NCI-H748 treated with DMSO at 0.1 percent for 48 hours (cell line): ENCODE data around the gene GPC5.
"Not testable (repeated sequence)": the region's sequence is repeated elsewhere in the genome, so short reads cannot be mapped to it uniquely, and the experiment has no call there.

ENCODE experiments used
- DNase-seq: peaks from one replicate; lab custom pipeline; 2025; lab: John Stamatoyannopoulos, UW

Gene GPC5

DNA sequence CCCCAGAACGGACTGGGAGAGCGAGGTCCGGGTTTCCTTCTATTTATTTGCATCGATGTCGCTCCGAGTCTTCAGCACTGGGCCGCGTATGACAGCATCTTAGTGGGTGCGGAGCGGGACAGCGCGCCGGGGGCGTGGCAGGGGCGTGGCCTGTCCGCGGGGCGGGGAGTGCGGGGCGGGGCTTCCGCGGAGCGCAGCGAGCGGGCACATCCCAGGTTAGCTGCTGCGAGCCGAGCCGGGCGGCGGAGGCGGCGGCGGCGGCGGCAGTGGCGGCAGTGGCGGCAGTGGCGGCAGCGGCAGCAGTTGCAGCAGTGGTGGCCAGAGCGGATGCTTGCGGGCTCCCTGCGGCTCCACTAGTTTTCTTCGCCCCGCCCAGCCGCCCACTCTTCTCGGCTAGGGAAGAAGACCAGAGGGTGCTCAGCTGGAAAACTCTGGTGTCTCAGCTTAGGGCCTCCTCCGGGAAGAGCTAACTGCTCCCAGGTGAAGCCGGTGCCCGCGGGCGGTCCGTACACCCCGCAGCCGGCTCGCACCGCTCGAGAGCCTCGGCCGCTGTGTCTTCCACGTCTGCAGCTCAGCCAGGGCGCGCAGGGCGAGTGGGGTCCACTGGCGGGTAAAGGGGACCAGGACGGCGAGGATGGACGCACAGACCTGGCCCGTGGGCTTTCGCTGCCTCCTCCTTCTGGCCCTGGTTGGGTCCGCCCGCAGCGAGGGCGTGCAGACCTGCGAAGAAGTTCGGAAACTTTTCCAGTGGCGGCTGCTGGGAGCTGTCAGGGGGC, at the start of gene GPC5:
Gene GPC5, plus strand, starts transcription at position 209 of the 776 bp plus-strand sequence.
- DNase-seq: peak; percentile 40

DNA sequence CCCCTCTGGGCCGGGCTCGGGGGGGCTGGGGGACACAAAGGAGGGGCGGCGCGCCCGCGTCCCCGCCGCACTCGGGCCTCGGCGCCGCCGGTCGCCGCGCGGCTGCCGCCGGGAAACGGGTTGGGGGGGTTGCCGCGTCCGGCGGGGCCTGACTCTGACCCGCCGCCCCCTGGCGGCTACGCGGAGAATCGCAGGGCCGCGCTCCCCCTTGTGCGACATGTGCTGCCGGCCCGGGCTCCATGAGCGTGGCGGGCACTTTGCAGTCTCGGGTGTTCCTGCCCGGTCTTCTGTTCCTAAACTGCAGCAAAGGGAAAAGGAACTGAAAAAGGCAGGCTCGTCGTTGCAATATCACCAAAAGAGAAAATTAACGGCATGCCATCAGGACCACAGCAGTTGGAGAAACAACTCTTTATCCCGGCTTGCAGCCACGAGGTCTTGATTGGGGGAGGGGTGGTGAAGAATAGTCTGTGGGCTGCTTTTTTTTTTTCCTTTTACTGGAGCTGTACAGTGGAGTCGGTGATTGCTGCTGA, 49.5 kb upstream of the GPC5 start:
- DNase-seq: peak; percentile 59

DNA sequence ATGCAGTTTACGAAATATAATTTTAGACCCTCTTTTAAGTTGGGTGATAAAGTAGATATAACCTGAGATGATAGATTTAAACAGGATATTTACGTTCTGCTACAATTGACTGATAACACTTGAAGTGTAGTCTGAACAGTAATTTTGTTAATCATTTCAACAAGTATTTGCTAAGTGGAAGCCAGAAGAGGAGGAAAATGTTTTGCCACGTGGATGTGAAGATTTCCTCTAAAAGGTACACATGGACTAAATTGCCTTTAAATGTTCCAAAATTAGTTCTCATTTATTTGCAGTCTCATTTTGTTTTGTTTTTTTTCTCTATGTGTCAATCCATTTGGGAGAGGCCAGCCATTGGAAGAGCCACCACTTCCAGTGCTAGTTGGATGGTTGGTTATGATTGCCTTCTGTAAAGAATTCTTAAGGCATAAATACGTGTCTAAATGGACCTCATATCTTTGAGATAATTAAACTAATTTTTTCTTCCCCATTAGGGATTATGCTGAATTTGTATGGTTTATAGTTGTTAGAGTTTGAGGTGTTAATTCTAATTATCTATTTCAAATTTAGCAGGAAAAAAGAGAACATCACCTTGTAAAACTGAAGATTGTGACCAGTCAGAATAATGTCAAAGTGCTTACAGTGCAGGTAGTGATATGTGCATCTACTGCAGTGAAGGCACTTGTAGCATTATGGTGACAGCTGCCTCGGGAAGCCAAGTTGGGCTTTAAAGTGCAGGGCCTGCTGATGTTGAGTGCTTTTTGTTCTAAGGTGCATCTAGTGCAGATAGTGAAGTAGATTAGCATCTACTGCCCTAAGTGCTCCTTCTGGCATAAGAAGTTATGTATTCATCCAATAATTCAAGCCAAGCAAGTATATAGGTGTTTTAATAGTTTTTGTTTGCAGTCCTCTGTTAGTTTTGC, 48.2 kb upstream of the GPC5 start:
- no peak for DNase-seq

DNA sequence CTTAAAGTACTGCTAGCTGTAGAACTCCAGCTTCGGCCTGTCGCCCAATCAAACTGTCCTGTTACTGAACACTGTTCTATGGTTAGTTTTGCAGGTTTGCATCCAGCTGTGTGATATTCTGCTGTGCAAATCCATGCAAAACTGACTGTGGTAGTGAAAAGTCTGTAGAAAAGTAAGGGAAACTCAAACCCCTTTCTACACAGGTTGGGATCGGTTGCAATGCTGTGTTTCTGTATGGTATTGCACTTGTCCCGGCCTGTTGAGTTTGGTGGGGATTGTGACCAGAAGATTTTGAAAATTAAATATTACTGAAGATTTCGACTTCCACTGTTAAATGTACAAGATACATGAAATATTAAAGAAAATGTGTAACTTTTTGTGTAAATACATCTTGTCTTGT, 47.3 kb upstream of the GPC5 start:
- no peak for DNase-seq

DNA sequence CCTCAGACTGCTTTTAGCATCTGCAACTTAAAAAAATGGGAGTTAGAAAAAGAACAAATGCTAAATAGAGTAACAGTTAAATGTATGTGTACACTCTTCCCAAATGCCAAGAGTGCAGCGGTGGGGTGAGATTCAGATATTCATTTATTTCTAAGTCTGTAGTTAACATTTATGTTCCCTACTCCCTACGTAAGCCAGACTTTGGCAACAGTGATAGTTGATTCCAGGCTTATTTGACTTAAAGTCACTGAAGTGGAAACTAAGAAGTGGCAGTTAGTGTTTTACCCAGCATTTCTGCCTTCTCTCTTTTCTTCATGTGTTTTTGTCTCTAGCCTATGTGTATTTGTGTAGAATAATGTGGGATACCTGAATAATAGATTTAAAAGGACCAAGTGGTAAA, 46.4 kb upstream of the GPC5 start:
- no peak for DNase-seq

DNA sequence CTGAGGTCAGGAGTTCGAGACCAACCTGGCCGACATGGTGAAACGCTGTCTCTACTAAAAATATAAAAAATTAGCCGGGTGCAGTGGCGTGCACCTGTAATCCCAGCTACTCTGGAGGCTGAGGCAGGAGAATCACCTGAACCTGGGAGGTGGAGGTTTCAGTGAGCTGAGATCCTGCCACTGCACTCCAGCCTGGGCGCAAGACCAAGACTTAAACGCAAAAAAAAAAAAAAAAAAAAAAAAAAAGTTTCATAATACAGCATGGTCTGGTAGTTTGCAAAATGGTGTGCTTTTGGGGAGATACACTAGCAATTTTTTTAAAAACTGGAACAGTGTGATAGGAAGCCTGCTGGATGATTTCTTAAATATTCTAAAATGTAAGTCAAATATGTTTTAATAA, 45.5 kb upstream of the GPC5 start:
- DNase-seq: not testable (repeated sequence)

DNA sequence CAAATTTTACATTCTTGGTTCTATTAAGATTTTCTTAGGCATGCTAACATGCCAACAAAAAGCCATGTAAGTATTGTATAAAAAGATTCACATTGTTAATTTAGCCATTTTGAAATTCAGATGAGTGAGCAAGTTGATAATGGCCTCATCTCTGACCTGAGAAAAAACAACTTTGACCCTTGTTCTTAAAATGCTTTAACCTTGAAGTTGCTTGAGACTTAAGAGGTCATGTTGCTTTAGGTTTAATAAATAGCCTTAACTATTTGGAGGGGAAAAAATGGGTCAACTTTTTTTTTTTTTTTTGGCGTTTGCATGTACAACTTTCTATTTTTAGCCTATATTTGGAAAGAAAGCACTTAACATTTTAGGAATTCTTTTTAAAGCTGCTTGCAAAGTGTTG, 44.9 kb upstream of the GPC5 start:
- no peak for DNase-seq

DNA sequence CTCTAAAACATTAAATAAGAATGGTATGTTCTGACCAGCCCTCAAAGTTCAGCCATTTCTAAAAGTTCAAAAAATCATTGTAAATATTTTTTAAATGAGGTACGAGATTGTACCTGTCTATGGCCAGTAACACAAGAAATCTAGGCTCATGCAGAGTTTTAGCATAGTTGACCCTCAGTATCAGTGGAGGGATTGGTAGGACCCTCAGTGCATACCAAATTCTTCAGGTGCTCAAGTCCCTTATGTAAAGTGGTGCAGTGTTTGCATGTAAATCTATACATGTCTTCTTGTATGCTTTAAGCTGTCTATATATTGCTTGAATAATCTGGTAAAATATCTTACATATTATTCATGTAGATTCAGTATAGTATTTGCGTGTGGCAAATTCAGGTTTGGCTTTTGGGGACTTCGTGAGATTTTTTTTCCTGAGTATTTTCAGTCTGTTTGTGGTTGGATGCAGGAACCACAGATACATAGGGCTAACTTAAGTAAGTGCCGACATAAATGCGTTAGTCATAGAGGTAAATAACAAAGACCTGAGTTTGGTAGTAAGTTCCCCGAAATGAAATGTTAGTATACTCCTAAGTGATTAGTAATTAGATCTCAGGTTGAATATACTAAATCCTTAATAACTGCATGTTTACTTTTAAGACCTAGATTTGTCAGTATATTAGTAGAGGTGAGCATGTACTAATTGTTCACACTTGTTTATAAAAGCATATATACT, 43.2 kb upstream of the GPC5 start:
- DNase-seq: no peak

DNA sequence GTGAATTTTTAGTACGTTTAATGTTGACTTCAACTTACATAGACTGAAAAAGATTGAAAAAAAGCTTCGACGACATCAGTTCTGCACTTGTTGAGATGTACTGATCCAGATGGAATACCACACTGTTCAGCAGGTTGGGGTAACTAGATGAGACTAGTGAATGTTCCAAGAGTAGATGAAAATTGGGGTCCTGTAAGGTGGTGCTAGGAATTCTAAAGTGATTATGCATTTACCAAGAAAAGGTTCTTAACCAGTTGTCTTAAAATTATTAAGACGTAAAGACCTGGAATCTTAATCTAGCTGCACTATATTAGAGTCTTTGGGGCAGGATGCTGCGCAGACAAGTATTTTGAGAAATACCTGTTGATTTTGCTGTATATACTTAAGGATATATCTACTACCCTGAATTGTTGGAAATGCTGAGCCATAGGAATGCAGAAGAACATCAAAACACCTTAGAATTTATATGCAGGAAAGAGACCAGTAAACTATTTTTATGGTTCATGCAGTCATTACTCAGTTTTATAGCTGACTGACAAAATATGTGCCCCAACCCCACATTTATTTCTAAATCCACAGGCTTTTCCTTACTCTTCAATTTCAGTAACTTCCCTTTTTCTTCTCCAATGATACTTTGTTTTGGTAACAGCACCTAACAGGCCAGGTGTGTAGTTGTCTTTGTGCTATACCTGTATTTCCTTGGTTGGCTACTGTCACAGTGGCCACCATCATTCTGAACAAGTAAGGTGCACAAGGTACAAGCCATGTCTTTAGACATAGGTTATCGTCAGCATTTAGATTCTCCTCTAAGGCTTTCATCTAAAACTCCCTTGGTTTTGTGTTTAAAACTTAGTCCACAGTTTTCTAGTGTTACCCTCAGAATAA, 42.4 kb upstream of the GPC5 start:
- no peak for DNase-seq

DNA sequence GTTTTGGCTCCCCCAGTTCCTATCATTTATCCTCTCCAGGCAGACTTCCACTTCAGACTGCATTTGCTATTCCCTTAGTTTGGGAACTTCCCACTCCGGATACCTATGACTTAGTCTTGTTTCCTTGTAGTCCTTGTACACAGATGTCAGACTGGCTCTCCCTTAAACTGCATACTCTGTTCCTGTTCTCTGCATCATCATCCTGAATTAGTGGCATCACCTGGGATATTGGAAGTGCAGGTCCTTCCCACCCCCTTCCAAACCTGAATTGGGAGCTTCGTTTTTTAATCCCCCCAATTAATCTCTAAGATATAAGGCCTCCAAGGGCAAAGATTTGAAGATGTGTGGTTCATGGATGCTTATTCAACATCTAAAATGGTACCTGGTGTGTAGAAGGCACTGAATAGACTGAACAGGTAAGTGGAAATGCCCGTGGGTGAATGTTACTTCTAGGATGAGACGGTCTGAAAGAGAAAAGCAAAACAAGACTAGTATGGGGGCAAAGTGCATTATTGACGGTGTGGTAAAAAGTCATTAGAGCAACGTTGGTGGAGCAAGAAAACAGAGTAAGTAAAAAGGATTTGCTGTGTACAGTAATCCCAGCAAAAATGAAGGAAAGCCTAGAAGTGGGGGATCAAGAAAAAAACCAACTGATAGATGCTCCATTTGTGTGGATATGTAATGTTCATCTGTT, 41.4 kb upstream of the GPC5 start:
- DNase-seq: no peak

DNA sequence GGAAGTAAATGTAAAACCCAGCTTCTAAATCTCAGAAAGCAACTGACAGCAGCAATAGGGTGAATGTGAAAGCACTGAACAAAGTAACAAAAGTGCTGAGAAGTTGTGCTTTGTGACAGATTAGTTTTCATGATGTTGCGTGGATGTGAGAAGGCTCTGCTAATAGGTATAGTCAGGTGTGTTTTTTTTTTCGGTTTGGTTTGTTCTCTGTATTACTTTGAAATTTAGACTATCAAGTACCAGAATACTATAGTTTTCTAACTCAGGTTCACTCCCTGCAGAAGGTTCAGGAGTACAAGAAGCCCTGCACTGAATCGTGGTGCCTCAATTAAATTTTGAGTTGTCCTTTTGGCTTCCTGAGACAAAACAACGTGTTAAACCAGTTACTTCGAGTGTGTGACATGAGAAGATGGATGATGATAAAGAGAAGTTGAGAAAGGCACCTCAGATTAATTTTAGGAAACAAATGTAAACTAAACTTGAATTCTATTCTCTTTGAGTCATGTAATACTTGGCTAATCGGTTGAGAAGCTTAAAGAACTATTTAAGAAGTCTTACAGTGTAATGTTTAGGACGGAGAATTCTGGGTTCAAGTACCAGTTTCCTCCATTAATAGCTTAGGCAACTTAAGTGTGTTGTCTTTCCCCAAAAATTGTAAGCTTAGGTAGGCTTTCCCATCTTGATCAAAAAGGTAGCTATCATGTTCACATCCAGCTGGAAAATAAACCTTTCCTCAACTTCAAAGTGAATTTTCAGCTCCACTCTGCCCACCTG, 40.6 kb upstream of the GPC5 start:
- no peak for DNase-seq

DNA sequence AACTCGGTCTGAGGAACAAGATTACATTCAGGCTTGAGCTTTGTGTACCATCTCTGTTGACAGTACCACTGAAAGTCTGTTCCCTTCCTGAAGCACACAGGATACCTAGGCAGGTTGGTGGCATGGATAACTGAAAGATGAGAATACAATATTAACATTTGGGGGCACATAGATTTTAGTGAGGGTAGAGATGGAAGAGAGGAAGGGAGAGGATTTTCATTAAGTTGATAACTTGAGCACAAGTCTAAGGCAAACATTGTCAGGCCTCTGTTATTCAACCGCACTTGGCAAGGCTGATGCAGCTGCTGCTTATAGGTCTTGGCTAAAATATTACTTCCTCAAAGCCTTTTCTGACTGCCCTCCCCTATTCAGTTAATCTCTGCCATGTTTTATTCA, 40.0 kb upstream of the GPC5 start:
- no peak for DNase-seq

DNA sequence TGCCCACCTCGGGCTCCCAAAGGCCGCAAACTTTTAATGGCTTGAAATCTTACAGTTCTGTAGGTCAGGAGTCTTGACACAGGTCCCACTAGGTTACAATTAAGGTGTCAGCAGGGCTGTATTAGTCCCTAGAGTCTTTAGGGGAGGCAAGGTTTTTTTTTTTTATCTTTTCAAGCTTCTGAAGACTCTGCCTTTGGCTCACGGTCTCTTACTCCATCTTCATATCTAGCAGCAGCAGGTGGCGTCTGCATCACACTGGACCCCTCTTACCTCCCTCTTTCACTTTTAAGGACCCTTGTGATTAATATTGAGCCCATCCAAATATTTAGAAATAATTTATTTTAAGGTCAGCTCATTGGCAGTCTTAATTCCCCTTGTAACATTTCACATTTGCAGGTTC, 39.3 kb upstream of the GPC5 start:
- no peak for DNase-seq

DNA sequence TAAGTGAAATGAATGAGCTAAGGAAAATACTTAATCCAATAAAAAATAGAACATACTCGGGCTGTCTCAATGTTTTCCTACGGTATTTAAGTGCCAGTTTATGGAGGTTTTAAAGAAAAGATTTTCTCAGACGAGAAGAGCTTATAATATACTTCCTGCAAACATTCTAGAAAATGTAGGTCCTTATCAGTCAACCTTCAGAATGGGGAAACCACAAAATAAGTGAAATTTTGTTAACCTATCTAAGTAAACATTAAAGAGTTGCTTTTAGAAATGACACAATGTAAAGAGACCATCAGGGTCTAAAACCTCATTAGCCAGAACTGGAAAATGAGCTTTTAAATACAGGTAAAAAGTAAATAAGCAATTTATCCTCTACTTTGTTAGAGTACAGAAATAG, 38.8 kb upstream of the GPC5 start:
- DNase-seq: peak; percentile 23

DNA sequence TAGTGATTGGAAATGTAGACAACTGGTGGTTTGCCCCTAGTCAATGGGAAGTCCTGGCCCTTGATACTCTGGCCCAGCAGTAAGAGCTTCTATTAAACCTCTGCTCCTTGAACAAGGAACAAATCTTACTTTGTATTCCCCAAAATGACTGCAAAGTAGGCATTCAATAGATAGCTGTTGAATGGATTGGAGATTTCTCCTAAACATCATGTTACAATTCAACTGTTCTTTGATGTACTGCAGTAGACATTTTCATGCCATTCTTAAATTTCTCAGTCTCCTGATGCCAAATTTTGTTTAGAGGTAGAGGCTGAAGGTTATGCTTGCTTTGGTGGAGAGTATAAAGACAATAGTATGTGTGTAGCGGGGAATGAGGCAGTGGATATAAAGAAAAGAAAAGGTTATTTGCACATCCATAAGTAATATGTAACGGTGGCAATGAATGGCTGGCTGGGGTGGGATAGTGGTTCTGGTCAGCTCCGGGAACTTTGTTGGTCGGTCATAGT, 38.1 kb upstream of the GPC5 start:
- no peak for DNase-seq

DNA sequence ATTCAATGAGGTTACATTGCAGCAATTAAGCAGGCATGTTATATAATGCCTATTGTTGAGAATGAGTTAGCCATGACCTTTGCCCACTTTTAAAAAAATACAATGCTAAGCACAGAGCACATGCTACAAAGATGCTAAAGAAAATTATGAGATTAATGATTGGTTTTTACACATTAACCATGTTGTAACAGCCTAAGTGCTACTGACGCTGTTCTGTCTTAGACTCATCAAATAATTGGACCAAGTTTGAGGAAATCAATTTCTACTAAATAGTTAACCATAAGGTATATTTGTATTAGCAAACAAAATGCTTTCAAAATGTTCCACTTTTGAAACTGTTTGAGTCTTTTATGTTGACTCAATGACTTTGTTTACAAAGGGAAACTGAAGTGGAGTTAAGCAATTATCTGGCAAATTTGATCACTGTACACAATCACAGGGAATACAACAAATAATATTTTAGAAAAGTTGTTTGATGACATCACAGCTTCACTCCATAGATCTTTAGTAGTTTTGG, 36.6 kb upstream of the GPC5 start:
- DNase-seq: peak; percentile 42

DNA sequence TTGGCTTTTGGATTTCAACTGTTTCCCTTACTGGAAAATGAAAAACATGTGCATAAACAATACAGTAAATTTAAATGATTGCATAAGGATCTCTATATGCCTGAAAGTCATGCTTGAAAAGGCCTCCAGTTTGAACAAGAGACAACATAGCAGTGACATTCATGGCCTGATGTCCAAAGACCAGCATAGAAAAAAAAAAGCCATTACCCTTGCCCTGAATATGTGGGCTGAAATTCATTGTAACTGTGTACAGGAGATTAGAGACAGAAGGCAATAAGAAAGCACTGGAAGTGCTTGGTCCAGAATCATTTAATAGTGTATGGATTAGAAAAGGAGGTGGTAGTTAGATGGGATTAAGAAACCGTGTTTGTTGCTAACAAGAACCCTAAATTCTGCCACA, 35.5 kb upstream of the GPC5 start:
- DNase-seq: no peak

DNA sequence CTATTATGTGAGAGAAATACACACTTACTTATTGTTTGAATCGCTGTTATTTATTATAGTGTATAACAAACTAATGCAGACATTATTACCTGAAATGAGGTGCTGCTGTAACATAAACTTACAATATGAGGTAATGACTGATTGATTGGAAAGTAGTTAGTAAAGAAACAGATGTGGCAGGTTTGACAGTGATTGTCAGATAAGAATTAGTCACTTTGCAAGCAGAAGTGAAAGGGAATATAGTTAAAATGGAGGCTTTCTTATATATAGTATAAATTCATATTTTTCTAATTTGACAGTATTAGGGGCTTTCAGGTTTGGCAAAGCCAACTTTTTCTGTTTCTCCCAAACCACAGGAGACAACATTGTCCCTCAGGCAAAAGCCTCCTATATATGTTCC, 30.3 kb upstream of the GPC5 start:
- DNase-seq: no peak

DNA sequence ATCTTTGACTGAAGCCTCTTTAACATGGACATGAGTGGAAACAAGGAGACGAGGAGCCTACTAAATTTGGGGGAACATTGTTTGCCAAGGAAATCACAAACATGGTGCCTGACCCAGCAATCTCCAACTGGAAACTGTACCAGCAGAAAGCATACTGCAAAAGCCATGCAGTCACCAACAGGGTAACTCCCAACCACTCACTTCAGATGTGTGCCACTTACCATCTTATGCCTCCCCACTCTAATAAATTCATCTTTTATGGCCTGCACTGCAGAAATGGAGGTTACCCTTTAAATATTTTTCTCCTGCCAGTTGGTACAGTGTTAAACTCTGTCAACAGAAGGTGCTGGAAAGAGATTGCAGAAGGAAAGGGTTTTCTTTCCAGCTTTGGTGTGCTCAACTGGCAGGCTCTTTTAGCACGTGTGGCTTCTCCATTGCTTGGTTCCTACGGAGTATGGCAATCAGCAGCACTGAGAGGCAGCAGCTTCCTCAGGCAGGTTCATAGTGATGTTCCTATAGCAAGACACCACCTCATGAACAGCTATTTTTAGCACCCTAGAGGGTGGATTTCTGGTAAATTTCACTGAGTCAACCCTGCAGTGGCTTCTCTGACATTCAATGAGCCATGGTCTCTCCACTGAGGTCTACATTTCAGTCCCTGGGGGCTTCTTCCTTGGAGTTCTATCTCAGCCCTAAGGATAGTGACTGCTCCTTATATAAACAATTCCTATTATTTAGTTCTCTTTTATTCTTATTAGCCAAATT, 29.6 kb upstream of the GPC5 start:
- DNase-seq: no peak
